HuH-7 (cell line): ENCODE results near the gene HEXD.
A peak's percentile ranks its signal among the peaks of the same experiment; 100 is the strongest.
"Not testable (repeated sequence)": the region's sequence is repeated elsewhere in the genome, so short reads cannot be mapped to it uniquely, and the experiment has no call there.

Experiments used
- DNase-seq: peaks from one replicate; pipeline ENCODE4 v3.0.0; 2011; ENCODE audit warnings: low spot score

The HEXD gene

DNA sequence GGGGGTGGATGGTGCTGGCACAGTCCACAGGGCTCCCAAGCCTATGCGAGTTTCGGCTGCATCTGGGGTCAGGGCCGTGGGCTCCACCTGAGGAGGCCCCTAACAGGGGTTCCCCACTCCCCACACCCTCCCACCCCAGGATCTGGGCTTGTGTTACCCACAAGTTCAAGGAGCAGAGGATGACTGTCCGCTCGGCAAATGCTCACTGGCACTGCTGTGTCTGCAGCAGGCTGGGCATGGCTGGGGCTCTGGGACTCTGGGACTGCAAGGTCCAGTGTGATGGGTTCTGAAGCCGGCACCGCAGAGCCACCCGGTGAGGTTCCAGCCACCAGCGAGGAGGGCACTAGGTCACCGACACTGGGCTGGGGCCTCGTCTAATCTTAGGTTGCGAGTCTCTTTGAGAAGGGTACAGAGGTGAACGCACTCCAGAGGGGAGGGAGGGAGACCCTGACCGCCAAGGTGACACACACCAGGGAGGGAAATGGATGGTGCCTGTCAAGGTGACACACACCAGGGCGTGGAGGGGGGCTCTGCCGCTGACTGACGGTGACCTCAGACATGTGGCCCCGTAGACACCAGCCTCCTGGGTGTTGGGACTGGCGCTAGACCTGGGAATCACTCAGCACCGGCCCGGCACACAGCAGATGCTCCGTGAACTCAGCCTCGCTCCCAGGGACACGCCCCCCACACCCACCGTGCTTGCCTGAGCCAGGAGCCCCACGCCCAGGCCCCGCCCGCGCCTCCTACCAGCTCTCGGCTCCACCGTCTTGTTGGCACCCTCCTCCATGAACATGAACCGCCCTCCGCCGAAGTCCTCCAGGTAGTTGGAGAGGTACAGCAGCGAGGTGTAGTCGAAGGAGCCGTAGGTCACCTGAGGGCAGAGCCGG is 20.5 kb upstream of the HEXD start:
- DNase-seq = no peak

DNA sequence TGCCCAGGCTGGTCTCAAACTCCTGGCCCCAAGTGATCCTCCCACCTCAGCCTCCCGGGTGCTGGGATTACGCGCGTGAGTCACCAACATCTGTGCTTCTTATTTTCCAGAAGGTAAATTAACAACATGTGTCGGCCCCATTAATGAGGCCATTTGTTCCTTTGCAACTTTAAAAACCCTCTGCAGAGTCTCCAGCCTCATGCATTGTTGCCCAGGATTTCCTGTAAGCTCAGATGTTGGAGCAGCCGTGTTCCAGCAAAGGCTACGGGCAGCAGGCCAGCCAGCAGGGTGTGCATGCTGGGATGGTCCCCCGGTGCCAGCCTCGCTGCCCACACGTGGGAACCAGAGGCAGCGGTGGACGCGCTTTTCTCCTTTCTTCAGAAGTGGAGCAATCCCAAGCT is 19.1 kb upstream of the HEXD start:
- no peak for DNase-seq

DNA sequence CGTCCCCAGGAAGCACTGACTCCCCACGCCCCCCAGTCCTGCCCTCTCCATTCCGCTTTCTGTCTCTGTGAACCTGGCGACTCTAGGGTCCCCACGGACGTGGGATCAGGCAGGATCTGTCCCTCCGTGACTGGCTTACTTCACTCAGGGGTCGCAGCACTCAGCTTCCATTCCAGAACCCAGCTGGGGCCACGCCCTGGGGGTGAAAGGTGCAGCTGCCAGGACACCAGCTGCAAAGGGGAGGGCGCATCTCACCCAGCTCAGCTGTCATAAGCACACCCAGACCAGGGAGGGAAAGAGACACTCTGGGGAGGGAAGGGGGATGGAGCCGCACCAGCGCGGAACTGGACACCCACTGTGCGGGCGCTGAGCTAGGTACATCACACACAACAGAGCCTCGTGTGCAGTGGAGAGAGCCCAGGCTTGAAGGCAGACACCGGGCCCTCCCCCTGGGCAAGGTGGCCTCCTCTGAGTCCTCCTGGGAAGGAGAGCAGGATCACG is 18.5 kb upstream of the HEXD start:
- no peak for DNase-seq

DNA sequence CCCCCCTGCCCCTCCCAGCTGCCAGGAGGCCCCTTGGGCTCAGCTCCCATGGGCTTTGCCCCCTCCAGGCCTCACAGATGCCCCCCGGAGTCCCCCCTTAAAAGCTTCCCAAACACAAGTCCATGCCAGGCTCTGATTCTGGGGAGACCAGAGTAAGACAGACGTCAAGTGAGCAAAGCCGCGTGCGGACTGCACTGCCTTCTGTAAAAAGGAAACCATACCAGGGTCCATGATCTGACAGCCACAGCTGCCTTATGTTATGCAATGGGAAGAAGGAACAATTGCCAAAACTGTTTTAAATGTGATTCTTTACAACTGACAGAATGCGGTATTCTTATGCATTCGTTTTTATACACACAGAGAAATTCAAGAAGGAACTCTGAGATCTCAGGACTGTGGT is 17.9 kb upstream of the HEXD start:
- no peak for DNase-seq

DNA sequence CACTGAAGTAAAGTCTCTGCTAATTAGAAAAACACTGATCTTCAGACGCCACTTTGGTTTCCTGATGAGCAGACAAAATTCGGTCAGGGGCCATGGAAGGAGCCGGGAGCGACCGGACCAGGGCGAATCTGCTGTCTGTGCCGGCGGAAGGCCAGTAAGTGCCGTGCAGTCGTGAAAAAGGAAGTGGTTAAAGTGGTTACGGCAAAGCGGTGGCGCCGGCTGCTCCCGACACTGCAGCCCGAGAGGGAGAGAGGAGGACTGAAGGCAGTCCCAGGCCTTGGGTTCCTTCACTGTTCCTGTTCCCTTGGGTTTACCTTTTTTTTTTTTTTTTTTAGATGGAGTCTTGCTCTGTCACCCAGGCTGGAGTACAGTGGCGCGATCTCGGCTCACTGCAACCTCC is 17.3 kb upstream of the HEXD start:
- no peak for DNase-seq

DNA sequence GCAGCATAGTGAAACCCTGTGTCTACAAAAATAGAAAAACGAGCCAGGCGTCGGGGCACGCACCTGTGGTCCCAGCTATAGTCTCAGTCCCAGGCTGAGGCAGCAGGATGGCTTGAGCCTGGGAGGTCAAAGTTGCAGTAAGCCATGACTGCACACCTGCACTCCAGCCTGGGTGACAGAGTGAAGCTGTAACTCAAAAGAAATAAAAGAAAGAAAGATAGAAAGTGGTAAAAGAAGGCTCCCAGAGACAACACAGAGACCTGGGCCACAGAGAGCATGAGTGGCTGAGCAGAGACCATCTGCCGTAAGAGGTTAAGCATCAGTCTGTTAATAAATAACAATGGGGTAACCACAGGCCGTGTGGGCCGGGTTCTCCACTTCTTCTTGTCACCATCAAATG is 15.3 kb upstream of the HEXD start:
- DNase-seq = peak; percentile 68

DNA sequence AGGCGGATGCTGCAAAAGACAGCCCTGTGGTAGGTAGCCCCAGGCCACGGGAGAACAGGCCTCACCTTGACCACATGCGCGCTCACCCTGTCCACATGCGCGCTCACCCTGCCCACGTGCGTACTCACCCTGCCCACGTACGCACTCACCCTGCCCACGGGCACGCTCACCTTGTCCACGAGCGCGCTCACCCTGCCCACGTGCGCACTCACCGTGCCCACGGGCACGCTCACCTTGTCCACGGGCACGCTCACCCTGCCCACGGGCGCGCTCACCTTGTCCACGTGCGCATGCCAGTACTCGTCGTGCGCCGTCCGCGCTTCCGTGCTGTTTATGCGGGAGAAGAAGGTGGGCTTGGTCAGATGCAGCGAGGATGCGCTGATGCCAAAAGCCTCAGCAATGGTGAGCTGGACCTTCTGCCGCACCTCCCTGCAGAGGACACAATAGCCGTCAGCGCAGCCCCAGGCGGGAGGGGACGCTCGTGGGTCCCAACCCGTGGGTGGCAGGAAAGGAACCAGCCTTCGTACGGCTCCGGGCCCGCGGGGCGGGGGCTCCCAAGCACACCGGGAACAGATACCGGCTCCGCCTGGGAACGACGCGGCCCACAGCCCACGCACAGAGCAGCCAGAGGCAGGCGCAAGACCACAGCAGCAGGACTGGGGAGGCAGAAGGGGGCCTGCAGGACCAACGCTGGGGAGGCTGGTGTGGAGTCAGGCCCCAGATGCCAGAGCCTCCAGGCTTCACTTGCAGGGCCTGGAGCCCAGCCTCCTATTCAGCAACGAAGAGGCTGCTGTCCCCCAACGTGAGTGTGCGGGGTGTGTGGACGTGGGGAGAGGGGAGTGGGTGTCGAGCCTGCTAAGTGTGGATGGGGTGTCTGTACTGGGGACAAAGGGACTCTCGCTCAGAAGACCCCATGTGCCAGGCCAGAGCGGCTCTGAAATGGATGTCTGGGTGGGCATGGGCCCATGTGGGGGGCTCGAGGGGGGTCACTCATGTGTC is 14.2 kb upstream of the HEXD start:
- no peak for DNase-seq

DNA sequence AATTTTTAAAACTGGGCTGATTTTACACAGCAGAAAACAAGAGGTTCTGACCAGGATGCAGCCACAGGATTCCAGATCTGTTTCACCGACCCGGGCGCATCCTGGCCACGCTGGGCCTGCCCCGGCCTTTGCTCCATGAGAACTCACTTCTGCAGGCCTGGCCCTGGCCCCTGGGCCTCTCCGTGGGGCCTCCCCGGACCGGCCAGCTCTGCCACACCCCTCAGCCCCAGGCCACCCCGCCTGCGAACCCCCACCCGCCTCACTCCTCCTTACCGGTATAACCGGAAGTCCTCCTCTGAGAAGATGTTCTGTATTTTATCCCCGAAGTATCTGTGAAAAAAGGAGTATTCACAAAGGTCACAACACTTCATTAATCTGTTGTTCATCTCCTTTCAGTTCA is 13.1 kb upstream of the HEXD start:
- no peak for DNase-seq

DNA sequence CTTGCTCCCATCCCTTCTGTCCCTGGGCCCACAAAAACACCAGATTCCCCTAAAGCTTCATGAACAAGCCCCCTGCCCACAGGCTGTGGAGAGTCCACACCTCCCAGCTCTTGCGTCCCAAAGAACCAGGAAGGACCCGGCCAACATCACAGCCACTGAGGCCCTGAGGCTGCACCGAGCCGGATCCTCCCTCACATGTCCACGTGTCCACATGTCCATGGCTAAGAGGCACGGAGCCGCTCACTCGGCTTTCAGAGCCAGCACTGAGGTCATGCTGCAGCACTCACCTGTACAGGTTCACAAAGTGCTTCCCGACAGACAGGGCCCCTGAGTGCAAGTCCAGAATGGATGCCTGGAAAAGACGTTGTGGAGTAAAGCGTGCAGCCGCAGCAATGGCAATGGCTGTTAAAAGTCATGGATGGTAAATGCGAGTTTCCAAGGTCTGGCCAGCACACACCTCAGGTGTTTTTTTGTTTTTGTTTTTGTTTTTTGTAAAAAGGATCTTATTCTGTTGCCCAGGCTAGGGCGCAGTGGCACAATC is 11.9 kb upstream of the HEXD start:
- DNase-seq = no peak

DNA sequence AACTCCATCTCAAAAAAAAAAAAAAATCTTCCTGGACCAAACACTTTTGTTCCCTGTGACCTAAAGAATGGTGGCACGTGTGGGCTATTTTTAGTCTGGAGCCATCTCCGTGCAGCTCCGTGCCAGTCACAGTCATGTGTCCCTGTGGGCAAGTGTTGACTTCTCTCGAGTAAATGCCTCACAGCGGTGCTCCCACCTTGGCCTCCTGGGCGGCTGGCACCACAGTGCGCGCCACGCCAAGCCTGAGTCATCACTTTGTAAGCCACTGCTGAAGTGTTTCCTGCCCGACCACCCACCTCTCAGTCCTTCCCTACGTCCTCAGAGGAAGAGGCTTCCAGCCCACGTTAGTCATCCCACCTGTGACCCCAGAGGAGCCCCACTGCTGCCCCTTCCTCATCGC is 10.9 kb upstream of the HEXD start:
- no peak for DNase-seq

DNA sequence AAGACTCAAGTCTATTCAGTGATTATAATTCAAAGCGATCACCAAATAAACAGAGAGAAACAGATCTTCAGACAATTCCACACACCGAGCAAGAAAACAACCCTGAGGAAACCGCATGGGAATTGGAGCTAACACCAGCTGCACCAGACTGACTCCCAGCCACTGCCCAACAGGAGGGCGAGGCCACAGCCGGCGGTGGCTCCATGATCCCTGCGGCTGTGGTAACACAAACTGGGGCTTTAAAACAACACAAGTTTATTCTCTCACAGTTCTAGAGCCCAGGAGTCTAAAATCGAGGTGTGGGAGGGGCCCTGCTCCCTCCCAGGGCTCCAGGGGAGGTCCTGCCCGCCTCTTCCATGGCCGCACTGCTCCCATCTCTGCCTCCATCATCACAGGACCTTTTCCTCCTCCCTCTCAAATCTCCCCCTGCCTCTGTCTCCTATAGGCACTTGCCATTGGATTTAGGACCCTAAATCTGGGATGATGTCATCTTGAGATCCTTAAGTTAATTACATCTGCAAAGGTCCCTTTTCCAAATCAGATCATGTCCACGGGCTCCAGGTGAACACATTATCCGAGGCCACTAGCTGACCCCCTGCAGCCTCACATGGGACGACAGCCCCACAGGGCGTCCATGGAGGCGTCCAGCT is 9.7 kb upstream of the HEXD start:
- DNase-seq = no peak

DNA sequence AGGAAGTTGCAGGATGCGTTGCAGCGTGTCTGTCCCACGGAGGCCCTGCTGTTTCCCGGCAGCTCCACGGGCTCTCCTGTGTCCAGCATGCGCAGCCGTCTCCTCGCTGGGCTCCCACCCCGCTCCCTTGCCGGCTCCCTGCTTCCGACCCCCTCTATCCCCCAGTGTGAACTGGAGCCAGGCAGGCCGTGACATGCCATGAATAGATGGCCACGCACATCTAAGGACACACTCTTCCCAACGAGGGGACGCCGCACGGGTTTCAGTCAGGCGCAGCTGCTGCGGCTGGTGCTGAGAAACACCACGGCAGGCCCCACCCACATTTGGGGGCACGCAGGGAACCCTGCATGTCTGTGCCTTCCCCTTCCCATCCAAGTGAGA is 9.2 kb upstream of the HEXD start:
- DNase-seq = no peak

DNA sequence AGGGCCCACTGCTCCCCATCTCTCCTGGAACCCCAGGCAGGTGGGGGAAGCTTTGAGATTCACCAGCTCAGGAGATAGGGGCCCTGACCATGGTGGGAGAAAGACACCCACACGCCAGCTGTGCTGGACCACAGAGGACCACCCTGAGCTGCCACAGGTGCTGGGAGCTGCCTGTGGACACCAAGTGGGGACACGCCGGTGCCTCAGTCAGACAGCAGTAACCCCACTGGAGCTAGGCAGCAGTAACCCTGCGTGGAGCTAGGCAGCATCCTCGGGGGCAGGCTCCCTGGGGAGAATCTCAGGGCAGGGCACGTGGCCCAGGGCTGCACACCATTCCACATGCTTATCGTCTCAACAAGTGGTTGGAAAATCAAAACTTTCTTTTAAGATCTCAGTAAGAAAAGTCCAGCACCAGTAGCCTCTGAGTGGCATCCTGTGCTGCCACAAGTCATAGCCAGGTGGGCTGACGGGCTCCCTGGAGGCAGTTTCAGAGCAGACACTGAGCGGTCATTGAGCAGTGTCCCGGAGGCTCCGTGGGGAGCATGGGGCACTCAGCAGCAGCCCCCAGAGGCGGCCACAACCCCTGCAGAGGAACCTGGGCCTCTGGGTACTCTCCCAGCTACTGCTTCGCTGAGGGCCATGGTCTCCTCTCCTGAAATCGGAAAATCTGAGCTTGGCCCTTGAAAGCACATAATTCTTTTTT is 8.0 kb upstream of the HEXD start:
- no peak for DNase-seq

DNA sequence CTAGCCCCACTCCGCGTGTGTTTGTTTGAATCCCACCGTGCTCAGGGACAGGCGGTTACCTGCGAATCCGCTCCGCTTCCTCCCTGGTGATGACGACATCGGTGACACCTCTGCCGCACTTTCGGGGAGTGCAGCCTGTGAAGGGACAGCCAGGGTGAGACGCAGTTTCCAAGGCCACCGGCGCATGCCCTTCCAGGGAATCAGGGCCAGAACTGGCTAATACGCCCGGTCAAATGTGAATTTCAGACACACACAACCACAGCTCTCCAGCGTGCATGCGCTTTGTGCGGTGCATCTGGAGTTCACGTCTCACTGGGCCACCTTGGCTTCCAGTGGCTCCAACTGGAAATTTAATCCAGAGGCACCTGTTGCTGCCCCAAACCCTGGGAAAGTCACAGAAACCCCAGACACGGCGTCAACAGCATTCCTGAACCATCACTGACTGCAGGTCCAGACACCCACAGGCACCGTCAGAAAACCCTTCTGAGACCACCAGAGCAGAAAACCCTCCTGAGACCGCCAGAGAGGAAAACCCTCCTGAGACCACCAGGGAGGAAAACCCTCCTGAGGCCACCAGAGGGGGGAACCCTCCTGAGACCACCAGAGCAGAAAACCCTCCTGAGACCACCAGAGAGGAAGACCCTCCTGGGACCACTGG is 6.6 kb upstream of the HEXD start:
- DNase-seq = no peak

DNA sequence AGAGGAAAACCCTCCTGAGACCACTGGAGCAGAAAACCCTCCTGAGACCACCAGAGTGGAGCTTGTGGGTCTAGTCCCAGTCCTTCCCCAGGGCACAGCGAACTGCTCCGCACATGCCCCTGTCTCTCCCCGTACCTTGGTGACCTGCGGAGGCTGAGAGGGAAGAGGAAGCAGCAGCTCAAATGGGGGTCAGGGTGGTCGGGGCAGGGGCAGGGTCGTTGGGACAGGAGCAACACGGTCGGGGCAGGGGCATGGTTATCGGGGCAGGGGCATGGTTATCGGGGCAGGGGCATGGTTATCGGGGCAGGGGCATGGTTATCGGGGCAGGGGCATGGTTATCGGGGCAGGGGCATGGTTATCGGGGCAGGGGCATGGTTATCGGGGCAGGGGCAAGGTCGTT is 6.1 kb upstream of the HEXD start:
- not testable (repeated sequence) for DNase-seq

DNA sequence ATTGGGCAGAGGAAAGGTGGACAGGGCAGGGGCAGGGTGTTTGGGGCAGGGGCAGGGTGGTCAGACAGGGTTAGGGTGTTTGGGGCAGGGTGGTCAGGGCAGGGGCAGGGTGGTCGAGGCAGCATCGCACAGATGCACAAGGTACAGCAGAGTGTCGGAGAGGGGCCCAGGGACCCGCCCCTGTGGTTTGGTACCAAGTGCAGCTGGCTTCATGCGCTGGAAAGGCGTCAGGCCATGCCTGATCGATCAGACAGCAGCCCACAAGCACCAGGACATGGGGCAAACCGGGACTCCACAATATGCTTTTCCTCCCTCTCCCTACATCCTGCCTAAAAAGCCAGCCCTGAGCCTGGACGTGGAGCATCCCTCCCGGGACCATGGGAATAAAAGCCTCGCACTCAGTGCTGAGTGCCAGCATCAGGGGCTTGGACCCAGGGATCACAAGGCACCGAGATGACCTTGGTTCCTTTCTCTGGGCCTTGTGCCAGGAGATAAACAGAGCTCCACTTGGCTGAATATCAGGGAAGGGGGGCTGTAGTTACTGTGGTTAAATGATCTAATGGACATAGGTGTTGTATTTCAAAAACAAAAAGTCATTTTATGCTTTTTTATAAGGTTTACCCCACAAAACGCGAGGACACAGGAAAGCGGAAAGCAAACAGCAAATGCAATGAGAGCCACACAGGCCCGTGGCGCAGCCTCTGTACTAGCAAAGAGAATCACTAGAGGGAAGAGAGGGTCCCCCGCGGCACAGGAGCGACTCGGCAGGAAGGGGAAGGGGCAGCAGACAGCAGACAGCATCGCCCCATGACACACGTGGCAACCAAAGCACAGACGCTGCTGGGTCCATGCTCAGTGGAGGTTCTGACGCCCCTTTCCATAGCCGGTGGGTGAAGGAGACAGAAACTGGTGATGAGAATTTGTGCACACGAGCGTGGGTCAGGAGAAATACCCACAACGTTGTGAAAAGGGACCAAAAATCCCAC is 5.3 kb upstream of the HEXD start:
- no peak for DNase-seq

DNA sequence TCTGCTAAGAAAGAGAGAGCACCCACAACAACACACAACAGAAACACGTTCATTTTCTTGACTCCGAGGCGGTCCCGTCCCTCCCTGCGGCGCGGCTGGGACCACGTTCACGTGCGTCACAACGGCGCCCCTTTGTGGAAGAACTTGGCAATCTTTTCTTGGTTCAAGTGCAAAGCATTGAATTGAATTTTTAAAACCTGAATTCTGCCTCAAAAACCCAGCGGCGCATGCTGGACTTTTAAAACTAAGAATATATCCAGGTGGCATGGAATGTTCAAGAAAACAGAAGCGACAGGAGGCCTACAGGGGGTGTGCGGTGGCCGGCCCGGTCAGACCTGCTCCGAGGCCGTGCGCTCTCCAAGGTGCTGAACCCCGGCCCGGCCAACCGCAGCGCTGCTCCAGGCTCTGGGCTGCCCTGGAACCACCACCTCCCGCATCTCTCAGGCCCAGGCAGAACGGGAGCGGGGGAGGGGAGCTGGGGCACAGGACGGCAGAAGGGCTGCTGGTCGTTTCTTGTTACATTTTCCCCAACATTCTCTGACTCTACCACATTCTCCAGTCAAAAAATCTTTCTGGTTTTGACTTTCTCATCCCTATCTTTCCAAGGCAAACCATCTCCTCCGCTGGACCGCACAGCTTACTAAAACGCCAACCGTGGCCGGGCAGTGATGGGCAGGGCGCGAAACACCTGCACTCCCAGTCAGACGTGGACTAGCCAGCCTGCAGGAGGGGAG is 3.4 kb upstream of the HEXD start:
- peak; percentile 95 for DNase-seq

DNA sequence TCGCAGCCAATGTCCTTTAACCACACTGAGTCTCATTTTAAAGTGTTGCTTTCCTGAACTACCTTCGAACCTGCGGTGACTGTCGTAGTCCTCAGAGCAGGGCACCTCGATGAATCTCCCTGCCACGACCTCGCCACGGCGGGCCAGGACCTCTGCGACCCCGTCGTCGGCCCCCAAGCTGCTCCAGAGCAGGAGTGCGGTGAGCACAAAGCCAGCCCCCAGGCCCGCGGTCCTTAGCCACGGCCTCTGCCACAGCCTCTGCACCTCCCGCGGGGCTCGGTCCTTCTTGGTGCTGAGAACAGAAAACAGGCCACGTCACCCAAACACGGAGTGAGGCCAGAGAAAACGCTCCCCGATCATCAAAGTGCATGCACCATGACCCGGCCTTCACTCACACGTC is 2.8 kb upstream of the HEXD start:
- no peak for DNase-seq

DNA sequence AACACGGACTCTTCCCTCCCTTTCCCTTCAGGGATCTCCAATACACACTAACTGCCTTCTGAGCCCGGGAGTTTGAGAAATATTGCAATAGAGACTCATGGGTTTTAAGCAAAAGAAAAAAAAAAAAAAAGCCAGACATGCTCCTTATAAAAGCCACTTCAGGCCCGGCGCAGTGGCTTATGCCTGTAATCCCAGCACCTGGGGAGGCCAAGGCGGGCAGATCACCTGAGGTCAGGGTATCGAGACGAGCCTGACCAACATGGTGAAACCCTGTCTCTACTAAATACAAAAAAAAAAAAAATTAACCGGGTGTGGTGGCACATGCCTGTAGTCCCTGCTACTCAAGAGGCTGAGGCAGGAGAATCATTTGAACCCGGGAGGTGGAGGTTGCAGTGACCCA is 2.4 kb upstream of the HEXD start:
- no peak for DNase-seq
